Upper lobe of left lung (tissue), 6 donors: ENCODE results near the gene TMEFF1. TPM values are rescaled to one million over a fixed set of nuclear protein-coding genes. Genes with fewer than 3 reads are reported as not detected.

Experiments
- ATAC-seq, 2 donors: fragments of 200-7000 bp; cut with Tn5 transposase; one replicate each; pipeline ENCODE4 v1.9.1; 2022; ENCODE audit warnings: mild to moderate bottlenecking in 2 of 2, moderate library complexity in 2 of 2; ENCODE audit not compliant: low FRiP score in 2 of 2
- DNase-seq, 2 donors: peaks; one replicate each; pipeline ENCODE4 v3.0.0-alpha.2; 2019 to 2020
- H3K27ac ChIP-seq, 4 donors: fragments of 200-600 bp; sonication (generic); one replicate each; pipeline ENCODE4 v1.5.1; 2016 to 2019
- H3K27me3 ChIP-seq, 4 donors: fragments of 200-600 bp; sonication (generic); one replicate each; pipeline ENCODE4 v1.5.1; 2017 to 2019
- H3K36me3 ChIP-seq, 4 donors: fragments of 200-600 bp; sonication (generic); one replicate each; pipeline ENCODE4 v1.5.1; 2016 to 2019
- H3K4me1 ChIP-seq, 4 donors: fragments of 200-600 bp; sonication (generic); one replicate each; pipeline ENCODE4 v1.5.1; 2018 to 2019
- H3K4me3 ChIP-seq, 4 donors: fragments of 200-600 bp; sonication (generic); one replicate each; pipeline ENCODE4 v1.5.1; 2017 to 2019; ENCODE audit warnings: mild to moderate bottlenecking in 2 of 4, moderate library complexity in 1 of 4
- H3K9me3 ChIP-seq, 4 donors: fragments of 200-600 bp; sonication (generic); one replicate each; pipeline ENCODE4 v1.5.1; 2018 to 2019
- EP300 ChIP-seq, 4 donors: sonication (generic); formaldehyde crosslinking; IDR thresholded peaks; one replicate each; pipeline ENCODE4 v1.5.1; 2017; ENCODE audit warnings: antibody characterized with exemption in 4 of 4, control low read depth in 2 of 4
- POLR2A ChIP-seq, 4 donors: fragments of 450-650 bp; IDR thresholded peaks; one replicate each; pipeline ENCODE4 v1.5.1; 2016 to 2017; ENCODE audit warnings: antibody characterized with exemption in 4 of 4, mild to moderate bottlenecking in 2 of 4
- POLR2AphosphoS5 ChIP-seq, 2 donors: sonication (generic); formaldehyde crosslinking; IDR thresholded peaks; one replicate each; pipeline ENCODE4 v1.5.1; 2017; ENCODE audit warnings: antibody characterized with exemption in 2 of 2
- WGBS, 2 donors: methylation state at CpG; one replicate each; pipeline ENCODE4 v1.1.5; 2017 to 2018; 5-methylcytosine and 5-hydroxymethylcytosine counted together
- total RNA-seq, 6 donors: library from RNA; depleted of rRNA in 4 of 6; stranded (reverse); fragments of >200 nt in 4 of 6; gene quantifications; one replicate each; pipeline versions ENCODE4 v1.1.0 to v1.2.1, GENCODE V29; 2016 to 2021
- TF ChIP-seq, protein P1 (sequence below), 6 experiments: fragments of 450-650 bp in 4 of 6; fragments of 200-600 bp in 2 of 6; sonication (generic) in 2 of 6; IDR thresholded peaks; one replicate each; pipeline ENCODE4 v1.5.1; 2016 to 2019; ENCODE audit warnings: antibody characterized with exemption in 6 of 6
- donor health status: DM: no; HTN: no; CAD: no; lungs with moderate emphysema.
- donor health status: DM: no; HTN: yes; CAD: no; lungs with severe emphysema.

Gene TMEFF1
- total RNA-seq, 6 donors from 2014 or later: 0.11 to 0.30 (median 0.18) TPM; not detected in 2

GRCh38 chr9:100479820-100480219, 6.9 kb downstream of the TMEFF1 start:
- H3K4me3 ChIP-seq: no peak overlapping the region
- 86 to 90% methylated on average over 2 of the region's 2 CpGs for WGBS, 2 donors
- DNase-seq (no peak), ATAC-seq (no peak)
- H3K36me3 ChIP-seq: no peaks in the 10 kb centered on the region
- no peak overlapping the region for H3K27ac ChIP-seq
- no peaks in the 10 kb centered on the region for H3K27me3 ChIP-seq
- TF ChIP-seq POLR2AphosphoS5 (IDR thresholded peaks at IDR 0.05): no peak
- TF ChIP-seq POLR2A (IDR thresholded peaks at IDR 0.05): no peak
- TF ChIP-seq, protein P1, sequence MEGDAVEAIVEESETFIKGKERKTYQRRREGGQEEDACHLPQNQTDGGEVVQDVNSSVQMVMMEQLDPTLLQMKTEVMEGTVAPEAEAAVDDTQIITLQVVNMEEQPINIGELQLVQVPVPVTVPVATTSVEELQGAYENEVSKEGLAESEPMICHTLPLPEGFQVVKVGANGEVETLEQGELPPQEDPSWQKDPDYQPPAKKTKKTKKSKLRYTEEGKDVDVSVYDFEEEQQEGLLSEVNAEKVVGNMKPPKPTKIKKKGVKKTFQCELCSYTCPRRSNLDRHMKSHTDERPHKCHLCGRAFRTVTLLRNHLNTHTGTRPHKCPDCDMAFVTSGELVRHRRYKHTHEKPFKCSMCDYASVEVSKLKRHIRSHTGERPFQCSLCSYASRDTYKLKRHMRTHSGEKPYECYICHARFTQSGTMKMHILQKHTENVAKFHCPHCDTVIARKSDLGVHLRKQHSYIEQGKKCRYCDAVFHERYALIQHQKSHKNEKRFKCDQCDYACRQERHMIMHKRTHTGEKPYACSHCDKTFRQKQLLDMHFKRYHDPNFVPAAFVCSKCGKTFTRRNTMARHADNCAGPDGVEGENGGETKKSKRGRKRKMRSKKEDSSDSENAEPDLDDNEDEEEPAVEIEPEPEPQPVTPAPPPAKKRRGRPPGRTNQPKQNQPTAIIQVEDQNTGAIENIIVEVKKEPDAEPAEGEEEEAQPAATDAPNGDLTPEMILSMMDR (IDR thresholded peaks at IDR 0.05): no peak
- H3K9me3 ChIP-seq: no peaks in the 10 kb centered on the region
- no peaks in the 10 kb centered on the region for H3K4me1 ChIP-seq

GRCh38 chr9:100485196-100485595, 12.2 kb downstream of the TMEFF1 start:
- H3K36me3 ChIP-seq: no peaks in the 10 kb centered on the region
- no peaks in the 10 kb centered on the region for H3K4me1 ChIP-seq
- no peak overlapping the region for H3K27ac ChIP-seq
- H3K27me3 ChIP-seq: no peaks in the 10 kb centered on the region
- no peak overlapping the region for H3K4me3 ChIP-seq
- ATAC-seq (no peak), DNase-seq (no peak)
- no peaks in the 10 kb centered on the region for H3K9me3 ChIP-seq
- no peak for TF ChIP-seq POLR2AphosphoS5 (IDR thresholded peaks at IDR 0.05)
- TF ChIP-seq EP300 (IDR thresholded peaks at IDR 0.05): no peak
- TF ChIP-seq, protein P1 (IDR thresholded peaks at IDR 0.05): no peak
- no peak for TF ChIP-seq POLR2A (IDR thresholded peaks at IDR 0.05)
- 63 to 76% methylated on average over 1 of the region's 1 CpG for whole genome bisulfite sequencing, 2 donors

DNA sequence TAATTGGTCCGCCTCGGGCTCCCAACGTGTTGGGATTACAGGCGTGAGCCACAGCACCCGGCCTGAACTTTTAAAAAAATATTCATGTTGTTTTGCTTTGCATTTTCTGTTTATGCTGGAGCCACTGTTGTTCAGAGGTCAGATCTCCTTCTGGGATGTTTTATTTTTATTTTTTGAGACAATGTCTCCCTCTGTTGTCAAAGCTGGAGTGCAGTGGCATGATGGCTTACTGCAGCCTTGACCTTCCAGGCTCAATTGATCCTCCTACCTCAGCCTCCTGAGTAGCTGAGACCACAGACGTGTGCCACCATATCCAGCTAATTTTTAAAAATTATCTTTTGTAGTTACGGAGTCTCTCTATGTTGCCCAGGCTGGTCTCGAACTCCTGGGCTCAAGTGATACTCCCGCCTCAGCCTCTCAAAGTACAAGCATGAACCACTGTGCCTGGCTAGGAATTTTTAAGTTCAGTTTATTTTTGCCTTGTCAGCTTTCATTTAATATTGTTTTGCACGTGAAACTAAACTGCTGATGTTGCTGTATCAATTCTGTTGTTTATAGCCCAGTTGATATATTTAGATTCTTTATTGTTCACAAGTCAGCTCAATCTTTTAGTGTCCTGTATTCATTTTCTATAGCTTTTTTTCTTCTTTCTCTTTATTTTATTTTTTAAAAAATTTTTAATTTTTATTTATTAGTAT, 13.7 kb downstream of the TMEFF1 start:
- Histone ChIP-seq H3K27me3 (no peaks in the 10 kb centered on the region), H3K4me1 (no peaks in the 10 kb centered on the region), H3K27ac (no peak overlapping the region), H3K9me3 (no peaks in the 10 kb centered on the region), H3K36me3 (no peaks in the 10 kb centered on the region), H3K4me3 (no peak overlapping the region)
- no peak for TF ChIP-seq POLR2A (IDR thresholded peaks at IDR 0.05)
- WGBS, 2 donors: 89 to 93% methylated on average over 10 of the region's 10 CpGs
- no peak for ATAC-seq
- DNase-seq: no peak

DNA sequence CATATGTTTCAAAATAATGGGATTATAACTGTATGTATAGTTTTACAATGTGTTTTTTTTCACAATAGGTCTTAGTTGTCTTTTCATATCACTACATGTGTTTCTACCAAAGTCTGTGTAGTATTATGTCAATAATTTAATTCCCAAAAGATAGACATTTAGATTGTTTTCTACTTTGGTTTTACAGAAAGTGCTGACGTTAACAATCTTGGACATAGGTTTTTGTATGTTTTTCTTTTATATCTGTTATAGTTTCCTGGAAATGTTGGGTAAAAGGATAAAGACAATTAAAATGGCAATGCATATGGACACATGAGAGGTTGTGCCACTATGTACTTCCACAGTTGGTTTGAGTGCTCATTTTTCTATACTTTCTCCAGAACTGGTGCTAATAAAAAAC, 15.2 kb downstream of the TMEFF1 start:
- H3K4me1 ChIP-seq: no peaks in the 10 kb centered on the region

DNA sequence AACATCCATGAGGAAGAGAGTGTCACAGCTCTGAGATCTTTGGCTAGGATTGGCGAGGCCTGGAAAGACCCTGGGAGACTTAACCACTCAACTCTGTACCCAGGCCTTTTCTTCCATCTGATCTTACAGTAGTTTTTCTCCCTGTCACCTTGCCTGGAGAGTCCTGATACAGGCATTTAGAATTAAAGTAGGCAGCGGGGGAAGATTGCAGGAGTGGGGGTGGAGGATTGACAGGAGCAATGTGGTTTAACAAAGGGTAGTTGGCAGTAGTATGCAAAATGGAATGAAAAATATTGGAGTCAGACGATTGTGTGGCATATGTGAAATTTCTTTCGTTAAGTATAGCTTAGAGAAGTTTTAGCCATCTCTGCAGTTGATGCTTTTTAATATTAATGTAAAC, 16.9 kb downstream of the TMEFF1 start:
- H3K9me3 ChIP-seq: no peaks in the 10 kb centered on the region
- no peak overlapping the region for H3K27ac ChIP-seq
- DNase-seq (no peak), ATAC-seq (no peak)
- no peaks in the 10 kb centered on the region for H3K27me3 ChIP-seq
- H3K4me1 ChIP-seq: no peaks in the 10 kb centered on the region
- 81 to 90% methylated on average over 4 of the region's 4 CpGs for WGBS, 2 donors
- H3K4me3 ChIP-seq: no peak overlapping the region
- TF ChIP-seq EP300 (IDR thresholded peaks at IDR 0.05) (no peak), POLR2AphosphoS5 (IDR thresholded peaks at IDR 0.05) (no peak), POLR2A (IDR thresholded peaks at IDR 0.05) (no peak)
- TF ChIP-seq, protein P1 (IDR thresholded peaks at IDR 0.05): no peak
- H3K36me3 ChIP-seq: no peaks in the 10 kb centered on the region

More for the DNA sequence above, 15.2 kb downstream of the TMEFF1 start:
- 86 to 87% methylated on average over 1 of the region's 1 CpG for WGBS, 2 donors
- no peaks in the 10 kb centered on the region for H3K36me3 ChIP-seq
- ATAC-seq (no peak), DNase-seq (no peak)
- H3K27me3 ChIP-seq: no peaks in the 10 kb centered on the region
- no peak overlapping the region for H3K27ac ChIP-seq
- H3K9me3 ChIP-seq: no peaks in the 10 kb centered on the region
- TF ChIP-seq EP300 (IDR thresholded peaks at IDR 0.05) (no peak), POLR2A (IDR thresholded peaks at IDR 0.05) (no peak), POLR2AphosphoS5 (IDR thresholded peaks at IDR 0.05) (no peak)
- TF ChIP-seq, protein P1 (IDR thresholded peaks at IDR 0.05): no peak
- no peak overlapping the region for H3K4me3 ChIP-seq
